Fibroblast of the aortic adventitia (primary cell): ENCODE measurements around the gene ALOX5. TPM values are rescaled to one million over a fixed set of nuclear protein-coding genes. Genes with fewer than 3 reads are reported as not detected.
A peak's percentile ranks its signal among the peaks of the same experiment; 100 is the strongest.
"Not testable (repeated sequence)": the region's sequence is repeated elsewhere in the genome, so short reads cannot be mapped to it uniquely, and the experiment has no call there.

Source experiments
- DNase-seq: peaks from one replicate; pipeline ENCODE4 v3.0.0-alpha.2; 2010; ENCODE audit warnings: low read depth
- H3K4me3 ChIP-seq: 2 replicates; pipeline ENCODE4 v1.5.1; 2011; ENCODE audit warnings: low read depth, mild to moderate bottlenecking, control low read depth, low read length, moderate library complexity
- CTCF ChIP-seq: IDR thresholded peaks from 2 replicates; pipeline ENCODE4 v1.5.1; 2011; ENCODE audit warnings: mild to moderate bottlenecking, low read length, control low read depth, inconsistent platforms; ENCODE audit not compliant: insufficient read depth
- total RNA-seq: library from RNA; depleted of rRNA; stranded (reverse); fragments of >200 nt; gene quantifications from 2 replicates; pipeline ENCODE4 v1.2.3, GENCODE V29; 2012; ENCODE audit warnings: low replicate concordance

ALOX5 gene
- total RNA-seq, 1 donor = not detected

- DNase-seq = no peak
- no peak overlapping the region for H3K4me3 ChIP-seq
- no peak for TF ChIP-seq CTCF
Observed at GRCh38 chr10:45399113-45399512, 25.1 kb downstream of the ALOX5 start.

DNA sequence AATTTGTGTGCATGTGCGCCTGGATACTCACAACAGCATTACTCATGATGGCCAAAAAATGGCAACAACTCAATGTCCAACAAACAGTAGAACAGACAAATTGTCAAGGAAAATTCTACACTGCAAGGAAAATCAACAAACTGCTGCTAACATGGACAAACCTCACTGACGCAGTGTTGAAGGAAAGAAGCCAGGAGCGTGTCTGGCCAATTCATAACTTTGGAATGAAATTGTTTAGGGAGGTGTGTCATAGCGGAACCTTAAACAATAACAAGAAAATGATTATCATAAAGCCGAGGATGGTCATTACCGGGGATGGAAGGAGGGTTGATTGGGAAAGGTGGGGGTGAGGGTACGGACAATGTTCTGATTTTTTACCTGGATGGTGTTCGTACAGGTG lies 29.1 kb downstream of the ALOX5 start:
- peak; percentile 26 for DNase-seq
- H3K4me3 ChIP-seq = no peak overlapping the region
- no peak for TF ChIP-seq CTCF

GRCh38 chr10:45404087-45404769 lies 30.2 kb downstream of the ALOX5 start:
- TF ChIP-seq CTCF = no peak
- no peak overlapping the region for H3K4me3 ChIP-seq
- no peak for DNase-seq

DNA sequence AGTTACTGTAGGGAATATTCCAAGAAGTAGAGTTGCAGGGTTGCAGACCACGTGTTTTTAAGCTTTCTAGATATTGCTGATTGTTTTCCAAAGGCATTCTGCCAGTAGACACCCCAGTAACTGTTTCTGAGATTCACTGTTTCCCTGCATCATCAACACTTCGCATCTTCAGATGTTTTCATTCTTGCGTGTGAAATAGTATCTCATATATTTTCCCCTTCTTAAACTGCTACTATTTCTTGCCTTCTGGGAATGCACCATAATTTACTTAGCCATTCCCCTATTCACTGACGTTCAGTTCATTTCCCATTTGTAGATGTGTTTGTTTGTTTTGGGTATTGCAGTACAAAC lies 30.7 kb downstream of the ALOX5 start:
- no peak overlapping the region for H3K4me3 ChIP-seq
- no peak for DNase-seq
- no peak for TF ChIP-seq CTCF

- DNase-seq = no peak
- TF ChIP-seq CTCF = no peak
- H3K4me3 ChIP-seq = no peak overlapping the region
Observed at GRCh38 chr10:45407542-45407941, 33.5 kb downstream of the ALOX5 start.

- TF ChIP-seq CTCF = no peak
- no peak for DNase-seq
- H3K4me3 ChIP-seq = no peak overlapping the region
Observed at GRCh38 chr10:45408421-45409319, 34.7 kb downstream of the ALOX5 start.

- not testable (repeated sequence) for DNase-seq, H3K4me3 ChIP-seq
Observed at GRCh38 chr10:45409347-45409746, 35.3 kb downstream of the ALOX5 start.
